Breast epithelium (tissue), 4 donors: ENCODE data around the gene PCDHA8. TPM values are rescaled to one million over a fixed set of nuclear protein-coding genes. Genes with fewer than 3 reads are reported as not detected.
"Not testable (repeated sequence)": the region's sequence is repeated elsewhere in the genome, so short reads cannot be mapped to it uniquely, and the experiment has no call there.

Source experiments
- DNase-seq, 2 donors: peaks; one replicate each; pipeline ENCODE4 v3.0.0-alpha.2; 2019; ENCODE audit warnings: low spot score in 2 of 2
- H3K27ac ChIP-seq, 2 donors: fragments of 200-600 bp; sonication (generic) in 1 of 2; one replicate each; pipeline ENCODE4 v1.5.1; 2016 to 2019; ENCODE audit warnings: mild to moderate bottlenecking in 1 of 2
- H3K27me3 ChIP-seq, 2 donors: fragments of 200-600 bp; sonication (generic) in 1 of 2; one replicate each; pipeline versions ENCODE4 v1.5.1 to v1.6.0; 2017 to 2019; ENCODE audit warnings: control low read depth in 1 of 2, mild to moderate bottlenecking in 1 of 2
- H3K36me3 ChIP-seq: fragments of 200-600 bp; one replicate; pipeline ENCODE4 v1.5.1; 2019
- H3K4me1 ChIP-seq, 2 donors: fragments of 200-600 bp; sonication (generic); one replicate each; pipeline ENCODE4 v1.5.1; 2016 to 2019; ENCODE audit warnings: control low read depth in 1 of 2
- H3K4me3 ChIP-seq, 3 donors: fragments of 200-600 bp; sonication (generic); 1 replicate in 2 of 3; 2 replicates in 1 of 3; pipeline ENCODE4 v1.5.1; 2016 to 2019; ENCODE audit warnings: mild to moderate bottlenecking in 3 of 3, moderate library complexity in 2 of 3
- H3K9me3 ChIP-seq, 2 donors: fragments of 200-600 bp; sonication (generic) in 1 of 2; one replicate each; pipeline ENCODE4 v1.5.1; 2016 to 2019; ENCODE audit warnings: control low read depth in 1 of 2
- POLR2A ChIP-seq: fragments of 450-650 bp; IDR thresholded peaks from one replicate; pipeline ENCODE4 v1.6.1; 2016; ENCODE audit warnings: antibody characterized with exemption, mild to moderate bottlenecking, moderate library complexity
- POLR2AphosphoS5 ChIP-seq, 3 donors: sonication (generic); formaldehyde crosslinking; IDR thresholded peaks; one replicate each; pipeline ENCODE4 v1.6.1; 2017; ENCODE audit warnings: antibody characterized with exemption in 3 of 3
- intact Hi-C: fragments of 100-400 bp; cut with DNase I; formaldehyde crosslinking; loops from one replicate; pipeline ENCODE4 v1.15.1; 2023; ENCODE audit warnings: low total_unique reads
- total RNA-seq, 3 donors: library from RNA; depleted of rRNA; stranded (reverse); fragments of >200 nt; gene quantifications; one replicate each; pipeline ENCODE4 v1.1.0, GENCODE V29; 2016
- TF ChIP-seq, protein P1 (sequence below), 3 donors: fragments of 450-650 bp; IDR thresholded peaks; one replicate each; pipeline ENCODE4 v1.5.1; 2016 to 2017; ENCODE audit warnings: antibody characterized with exemption in 3 of 3, mild to moderate bottlenecking in 3 of 3, moderate library complexity in 3 of 3

The PCDHA8 gene
- total RNA-seq, 3 donors from 2014 or later, result 0.32 to 0.98 (median 0.88) TPM

DNA sequence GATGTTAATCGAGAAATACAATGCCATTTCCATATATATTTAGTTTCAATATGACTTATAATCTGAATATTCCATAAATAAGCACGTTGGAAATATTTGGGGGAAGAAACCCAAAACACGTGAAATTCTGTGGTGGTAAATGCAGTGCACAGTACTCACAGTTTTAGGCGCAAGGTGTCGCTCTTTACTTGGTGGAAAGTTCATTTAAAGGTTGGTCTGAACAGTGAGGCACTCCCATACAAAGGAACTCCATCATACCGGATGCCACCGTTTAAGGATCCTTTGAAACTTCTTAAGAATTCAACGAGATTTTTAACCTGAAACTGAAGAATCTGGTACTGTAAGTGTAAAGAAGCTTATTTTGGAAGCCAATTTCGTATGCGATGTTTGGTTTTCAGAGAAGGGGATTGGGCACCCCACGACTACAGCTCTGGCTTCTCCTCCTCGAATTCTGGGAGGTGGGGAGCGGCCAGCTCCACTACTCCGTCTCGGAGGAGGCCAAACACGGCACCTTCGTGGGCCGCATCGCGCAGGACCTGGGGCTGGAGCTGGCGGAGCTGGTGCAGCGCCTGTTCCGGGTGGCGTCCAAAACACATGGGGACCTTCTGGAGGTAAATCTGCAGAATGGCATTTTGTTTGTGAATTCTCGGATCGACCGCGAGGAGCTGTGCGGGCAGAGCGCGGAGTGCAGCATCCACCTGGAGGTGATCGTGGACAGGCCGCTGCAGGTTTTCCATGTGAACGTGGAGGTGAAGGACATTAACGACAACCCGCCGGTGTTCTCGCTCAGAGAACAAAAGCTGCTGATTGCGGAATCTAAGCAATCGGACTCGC is 28.0 kb downstream of the PCDHA8 start, which contains the start of gene PCDHA11:
Gene PCDHA11 (plus strand): TSS at position 237 of the 834 bp plus-strand sequence. CDS start 147 bp downstream, at position 384.
- intact Hi-C loops, result no loop called here
- Histone ChIP-seq H3K27me3 (no peaks in the 10 kb centered on the region), H3K27ac (no peak within 1 kb of the TSS), H3K36me3 (no peaks in the 10 kb centered on the region), H3K9me3 (peaks cover 25 to 61% of the 10 kb centered on the region in 2 donors), H3K4me1 (no peaks in the 10 kb centered on the region), H3K4me3 (peak within 1 kb of the TSS in 2 of 3 donors; percentile 27 to 42)
- DNase-seq, result no peak
- TF ChIP-seq, protein P1, sequence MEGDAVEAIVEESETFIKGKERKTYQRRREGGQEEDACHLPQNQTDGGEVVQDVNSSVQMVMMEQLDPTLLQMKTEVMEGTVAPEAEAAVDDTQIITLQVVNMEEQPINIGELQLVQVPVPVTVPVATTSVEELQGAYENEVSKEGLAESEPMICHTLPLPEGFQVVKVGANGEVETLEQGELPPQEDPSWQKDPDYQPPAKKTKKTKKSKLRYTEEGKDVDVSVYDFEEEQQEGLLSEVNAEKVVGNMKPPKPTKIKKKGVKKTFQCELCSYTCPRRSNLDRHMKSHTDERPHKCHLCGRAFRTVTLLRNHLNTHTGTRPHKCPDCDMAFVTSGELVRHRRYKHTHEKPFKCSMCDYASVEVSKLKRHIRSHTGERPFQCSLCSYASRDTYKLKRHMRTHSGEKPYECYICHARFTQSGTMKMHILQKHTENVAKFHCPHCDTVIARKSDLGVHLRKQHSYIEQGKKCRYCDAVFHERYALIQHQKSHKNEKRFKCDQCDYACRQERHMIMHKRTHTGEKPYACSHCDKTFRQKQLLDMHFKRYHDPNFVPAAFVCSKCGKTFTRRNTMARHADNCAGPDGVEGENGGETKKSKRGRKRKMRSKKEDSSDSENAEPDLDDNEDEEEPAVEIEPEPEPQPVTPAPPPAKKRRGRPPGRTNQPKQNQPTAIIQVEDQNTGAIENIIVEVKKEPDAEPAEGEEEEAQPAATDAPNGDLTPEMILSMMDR (IDR thresholded peaks at IDR 0.05), result peak in 1 of 3 donors; percentile 15
- TF ChIP-seq POLR2AphosphoS5 (IDR thresholded peaks at IDR 0.05) (no peak), POLR2A (no peak)

DNA sequence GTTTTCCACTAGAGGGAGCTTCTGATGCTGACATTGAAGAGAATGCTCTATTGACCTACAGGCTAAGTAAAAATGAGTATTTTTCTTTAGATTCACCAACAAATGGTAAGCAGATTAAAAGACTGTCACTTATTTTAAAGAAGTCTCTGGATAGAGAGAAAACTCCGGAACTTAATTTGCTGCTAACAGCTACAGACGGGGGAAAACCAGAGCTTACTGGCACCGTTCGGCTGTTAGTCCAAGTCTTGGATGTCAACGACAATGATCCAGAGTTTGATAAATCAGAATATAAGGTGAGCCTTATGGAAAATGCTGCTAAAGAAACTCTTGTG is 28.5 kb downstream of the PCDHA8 start:
- peaks cover 25 to 56% of the 10 kb centered on the region in 2 donors for H3K9me3 ChIP-seq
- H3K4me3 ChIP-seq, result peak overlapping the region in 2 of 3 donors; percentile 27 to 42
- TF ChIP-seq POLR2AphosphoS5 (IDR thresholded peaks at IDR 0.05) (no peak), POLR2A (no peak)
- TF ChIP-seq, protein P1 (IDR thresholded peaks at IDR 0.05), result no peak
- no peaks in the 10 kb centered on the region for H3K27me3 ChIP-seq
- no peak for DNase-seq
- no peaks in the 10 kb centered on the region for H3K4me1 ChIP-seq
- H3K27ac ChIP-seq, result no peak overlapping the region
- intact Hi-C loops, result no loop called here
- no peaks in the 10 kb centered on the region for H3K36me3 ChIP-seq

DNA sequence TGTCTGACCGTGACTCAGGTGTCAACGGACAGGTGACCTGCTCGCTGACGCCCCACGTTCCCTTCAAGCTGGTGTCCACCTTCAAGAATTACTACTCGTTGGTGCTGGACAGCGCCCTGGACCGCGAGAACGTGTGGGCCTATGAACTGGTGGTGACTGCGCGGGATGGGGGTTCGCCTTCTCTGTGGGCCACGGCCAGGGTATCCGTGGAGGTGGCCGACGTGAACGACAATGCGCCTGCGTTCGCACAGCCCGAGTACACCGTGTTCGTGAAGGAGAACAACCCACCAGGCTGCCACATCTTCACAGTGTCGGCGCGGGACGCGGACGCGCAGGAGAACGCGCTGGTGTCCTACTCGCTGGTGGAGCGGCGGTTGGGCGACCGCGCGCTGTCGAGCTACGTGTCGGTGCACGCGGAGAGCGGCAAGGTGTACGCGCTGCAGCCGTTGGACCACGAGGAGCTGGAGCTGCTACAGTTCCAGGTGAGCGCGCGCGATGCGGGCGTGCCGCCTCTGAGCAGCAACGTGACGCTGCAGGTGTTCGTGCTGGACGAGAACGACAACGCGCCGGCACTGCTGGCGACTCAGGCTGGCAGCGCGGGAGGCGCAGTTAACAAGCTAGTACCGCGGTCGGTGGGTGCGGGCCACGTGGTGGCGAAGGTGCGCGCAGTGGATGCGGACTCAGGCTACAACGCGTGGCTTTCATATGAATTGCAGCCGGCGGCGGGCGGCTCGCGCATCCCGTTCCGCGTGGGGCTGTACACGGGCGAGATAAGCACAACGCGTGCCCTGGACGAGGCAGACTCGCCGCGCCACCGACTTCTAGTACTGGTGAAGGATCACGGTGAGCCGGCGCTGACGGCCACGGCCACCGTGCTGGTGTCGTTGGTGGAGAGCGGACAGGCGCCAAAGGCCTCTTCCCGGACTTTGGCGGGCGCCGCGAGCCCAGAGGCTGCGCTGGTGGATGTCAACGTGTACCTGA is 29.5 kb downstream of the PCDHA8 start:
- no peak overlapping the region for H3K27ac ChIP-seq
- DNase-seq, result no peak
- intact Hi-C loops, result no loop called here
- TF ChIP-seq POLR2A, result no peak
- TF ChIP-seq POLR2AphosphoS5 (IDR thresholded peaks at IDR 0.05), result no peak
- TF ChIP-seq, protein P1 (IDR thresholded peaks at IDR 0.05), result no peak
- no peaks in the 10 kb centered on the region for H3K4me1 ChIP-seq
- H3K9me3 ChIP-seq, result peaks cover 29 to 52% of the 10 kb centered on the region in 2 donors
- no peak overlapping the region for H3K4me3 ChIP-seq
- H3K27me3 ChIP-seq, result no peaks in the 10 kb centered on the region
- H3K36me3 ChIP-seq, result no peaks in the 10 kb centered on the region

DNA sequence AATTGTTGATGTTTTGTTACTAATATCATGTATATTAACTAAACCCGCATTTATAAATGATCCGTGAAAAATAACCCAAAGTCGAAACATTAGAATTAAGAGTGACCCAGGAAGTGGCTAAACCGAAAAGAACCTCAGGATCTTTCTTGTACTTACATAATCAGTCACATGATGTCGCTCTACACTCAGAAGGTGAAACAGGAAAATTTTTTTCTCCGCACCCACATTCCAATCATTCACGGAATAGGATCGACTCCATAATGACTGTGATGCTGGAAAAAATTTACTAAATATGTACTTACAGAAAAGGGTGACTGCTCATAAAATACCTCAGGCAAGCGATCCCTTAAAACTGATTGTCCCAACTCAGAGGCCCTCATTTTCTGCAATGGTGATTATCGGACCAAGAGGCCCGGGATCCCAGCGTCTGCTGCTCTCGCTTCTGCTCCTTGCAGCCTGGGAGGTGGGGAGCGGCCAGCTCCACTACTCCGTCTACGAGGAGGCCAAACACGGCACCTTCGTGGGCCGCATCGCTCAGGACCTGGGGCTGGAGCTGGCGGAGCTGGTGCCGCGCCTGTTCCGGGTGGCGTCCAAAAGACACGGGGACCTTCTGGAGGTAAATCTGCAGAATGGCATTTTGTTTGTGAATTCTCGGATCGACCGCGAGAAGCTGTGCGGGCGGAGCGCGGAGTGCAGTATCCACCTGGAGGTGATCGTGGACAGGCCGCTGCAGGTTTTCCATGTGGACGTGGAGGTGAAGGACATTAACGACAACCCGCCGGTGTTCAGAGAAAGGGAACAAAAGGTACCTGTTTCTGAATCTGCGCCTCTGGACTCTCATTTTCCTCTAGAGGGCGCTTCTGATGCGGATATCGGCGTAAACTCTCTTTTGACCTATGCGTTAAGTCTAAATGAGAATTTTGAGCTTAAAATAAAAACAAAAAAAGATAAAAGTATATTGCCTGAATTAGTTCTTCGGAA is 34.4 kb downstream of the PCDHA8 start, which contains the start of gene PCDHA12:
Gene PCDHA12 (plus strand): TSS at position 224 of the 981 bp plus-strand sequence. CDS start 165 bp downstream, at position 389.
- H3K9me3 ChIP-seq, result peaks cover 31 to 61% of the 10 kb centered on the region in 2 donors
- H3K4me3 ChIP-seq, result peak within 1 kb of the TSS in 2 of 3 donors; percentile 32 to 46
- DNase-seq, result no peak
- H3K4me1 ChIP-seq, result no peaks in the 10 kb centered on the region
- no peaks in the 10 kb centered on the region for H3K36me3 ChIP-seq
- intact Hi-C loops, result no loop called here
- TF ChIP-seq POLR2A, result no peak
- TF ChIP-seq, protein P1 (IDR thresholded peaks at IDR 0.05), result peak in 1 of 3 donors; percentile 12
- H3K27me3 ChIP-seq, result no peaks in the 10 kb centered on the region
- no peak within 1 kb of the TSS for H3K27ac ChIP-seq

DNA sequence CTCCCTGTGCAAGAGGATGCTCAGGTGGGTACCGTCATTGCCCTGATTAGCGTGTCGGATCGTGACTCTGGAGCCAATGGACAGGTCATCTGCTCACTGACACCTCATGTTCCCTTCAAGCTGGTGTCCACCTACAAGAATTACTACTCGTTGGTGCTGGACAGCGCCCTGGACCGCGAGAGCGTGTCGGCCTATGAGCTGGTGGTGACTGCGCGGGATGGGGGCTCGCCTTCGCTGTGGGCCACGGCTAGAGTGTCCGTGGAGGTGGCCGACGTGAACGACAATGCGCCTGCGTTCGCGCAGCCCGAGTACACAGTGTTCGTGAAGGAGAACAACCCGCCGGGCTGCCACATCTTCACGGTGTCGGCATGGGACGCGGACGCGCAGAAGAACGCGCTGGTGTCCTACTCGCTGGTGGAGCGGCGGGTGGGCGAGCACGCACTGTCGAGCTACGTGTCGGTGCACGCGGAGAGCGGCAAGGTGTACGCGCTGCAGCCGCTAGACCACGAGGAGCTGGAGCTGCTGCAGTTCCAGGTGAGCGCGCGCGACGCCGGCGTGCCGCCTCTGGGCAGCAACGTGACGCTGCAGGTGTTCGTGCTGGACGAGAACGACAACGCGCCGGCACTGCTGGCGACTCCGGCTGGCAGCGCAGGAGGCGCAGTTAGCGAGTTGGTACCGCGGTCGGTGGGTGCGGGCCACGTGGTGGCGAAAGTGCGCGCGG is 35.7 kb downstream of the PCDHA8 start:
- H3K9me3 ChIP-seq, result peaks cover 22 to 49% of the 10 kb centered on the region in 2 donors
- H3K36me3 ChIP-seq, H3K4me3 ChIP-seq, H3K27ac ChIP-seq, intact Hi-C loops, DNase-seq, H3K27me3 ChIP-seq, H3K4me1 ChIP-seq: not testable (repeated sequence)
